Suppressor macrophage (primary cell): Measurements from ENCODE around the gene MYCL.
"Not testable (repeated sequence)": the region's sequence is repeated elsewhere in the genome, so short reads cannot be mapped to it uniquely, and the experiment has no call there.

ENCODE experiments used
- DNase-seq, 4 experiments: peaks; one replicate each; pipeline ENCODE4 v3.0.0-alpha.2; 2020 to 2022

MYCL gene

GRCh38 chr1:39890273-39890672 is 11.4 kb downstream of the MYCL start:
- DNase-seq: peak; percentile 60 to 91 (median 78)

DNA sequence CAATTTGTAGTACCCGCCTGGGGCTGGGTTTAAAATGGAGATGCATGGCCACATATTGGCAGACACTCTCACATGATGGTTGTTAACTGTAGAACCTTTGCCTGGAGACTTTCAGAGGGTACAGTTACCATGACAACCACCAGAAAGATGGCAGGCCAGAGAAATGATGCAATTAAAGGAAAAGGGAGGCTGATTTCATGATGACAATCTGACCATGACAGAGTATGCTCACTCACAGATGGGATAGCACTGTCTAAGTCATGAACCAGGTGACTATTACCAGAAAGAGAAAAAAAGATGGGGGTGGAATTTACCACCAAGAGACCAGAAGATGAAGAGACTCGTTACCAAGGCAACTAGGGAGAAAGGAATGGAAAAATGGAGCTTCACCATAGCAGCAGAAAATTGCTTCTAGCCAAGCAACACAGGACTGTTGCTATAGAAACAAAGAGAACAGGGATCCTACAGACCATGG is 14.9 kb downstream of the MYCL start:
- DNase-seq: peak in 2 of 4 experiments; percentile 26 to 49

DNA sequence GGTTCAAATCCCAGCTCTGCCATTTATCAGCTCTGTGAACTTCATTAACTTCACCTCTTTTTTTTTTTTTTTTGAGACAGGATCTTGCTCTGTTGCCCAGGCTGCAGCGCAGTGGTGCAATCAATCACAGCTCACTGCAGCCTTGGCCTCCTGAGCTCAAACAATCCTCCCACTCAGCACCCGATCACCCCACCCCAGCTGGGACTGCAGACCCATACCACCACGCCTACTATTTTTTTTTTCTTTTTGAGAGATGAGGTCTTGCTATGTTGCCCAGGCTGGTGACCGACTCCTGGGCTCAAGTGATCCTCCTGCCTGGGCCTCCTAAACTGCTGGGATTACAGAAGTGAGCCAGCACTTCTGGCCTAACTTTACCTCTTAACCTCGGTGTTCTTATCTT is 16.2 kb downstream of the MYCL start:
- DNase-seq: no peak

DNA sequence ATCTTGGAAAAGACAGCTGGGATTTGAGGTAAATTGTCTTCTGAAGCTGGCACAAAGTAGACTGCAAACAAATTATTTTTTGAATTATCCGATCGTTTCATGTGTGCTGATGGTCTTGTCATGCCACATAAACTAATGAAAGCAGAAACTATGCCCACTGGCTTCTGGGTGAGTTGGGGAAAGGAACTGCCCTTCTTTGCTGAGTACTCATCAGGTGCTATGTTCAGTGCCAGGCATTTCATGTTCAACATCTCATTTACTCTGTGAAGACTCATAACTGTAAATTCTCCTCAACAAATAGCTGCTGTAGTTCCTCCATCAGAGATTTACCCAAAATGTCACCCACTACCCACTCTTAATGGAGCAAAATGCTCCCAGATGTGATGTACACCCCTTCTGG is 19.6 kb downstream of the MYCL start:
- DNase-seq: no peak

- no peak for DNase-seq
Observed at GRCh38 chr1:39877980-39878956, 23.4 kb downstream of the MYCL start.

DNA sequence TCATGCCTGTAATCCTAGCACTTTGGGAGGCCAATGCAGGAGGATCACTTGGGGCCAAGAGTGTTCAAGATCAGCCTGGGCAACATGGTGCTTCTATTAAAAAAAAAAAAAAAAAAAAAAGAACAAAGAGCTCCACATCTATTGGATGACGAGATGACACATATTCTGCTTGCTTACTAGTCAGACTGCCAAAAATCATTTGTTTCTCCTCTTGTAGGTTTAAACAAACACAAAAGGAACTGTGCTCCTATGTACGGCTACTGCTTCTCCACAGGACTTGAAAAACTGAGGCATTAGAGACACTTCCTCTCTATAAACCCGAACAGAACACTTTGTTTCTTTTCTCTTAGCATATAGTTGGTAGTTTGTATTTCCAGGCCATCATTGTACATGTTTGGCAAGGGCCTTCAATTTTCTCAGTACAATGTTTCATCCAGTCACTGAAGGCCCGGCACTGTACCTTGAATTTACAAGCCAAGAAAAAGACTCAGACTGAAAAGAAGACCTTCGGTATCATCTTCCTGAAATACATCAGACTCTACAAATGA is 24.4 kb downstream of the MYCL start:
- peak in 2 of 4 experiments; percentile 40 to 47 for DNase-seq

DNA sequence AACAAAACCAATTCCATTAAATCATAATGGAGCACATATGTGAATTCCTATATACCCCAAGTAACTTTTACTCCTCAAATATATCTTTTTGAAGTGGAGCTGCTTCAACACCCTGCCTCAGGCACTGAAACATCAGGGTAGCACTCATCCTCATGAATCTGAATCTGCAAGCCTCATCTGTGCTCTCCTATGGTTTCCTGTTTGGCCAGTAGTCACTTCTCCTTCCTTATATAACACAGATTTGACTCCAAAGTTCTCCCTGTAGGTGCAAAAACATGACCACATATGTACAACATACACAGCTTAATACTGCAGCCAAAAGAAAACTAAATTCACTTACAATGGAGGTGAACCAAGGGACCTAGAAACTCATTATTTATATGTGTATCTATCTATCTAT is 25.6 kb downstream of the MYCL start:
- DNase-seq: peak; percentile 37 to 72 (median 62)

GRCh38 chr1:39872698-39873097 is 29.0 kb downstream of the MYCL start:
- DNase-seq: no peak

GRCh38 chr1:39871796-39872195 is 29.9 kb downstream of the MYCL start:
- DNase-seq: no peak

DNA sequence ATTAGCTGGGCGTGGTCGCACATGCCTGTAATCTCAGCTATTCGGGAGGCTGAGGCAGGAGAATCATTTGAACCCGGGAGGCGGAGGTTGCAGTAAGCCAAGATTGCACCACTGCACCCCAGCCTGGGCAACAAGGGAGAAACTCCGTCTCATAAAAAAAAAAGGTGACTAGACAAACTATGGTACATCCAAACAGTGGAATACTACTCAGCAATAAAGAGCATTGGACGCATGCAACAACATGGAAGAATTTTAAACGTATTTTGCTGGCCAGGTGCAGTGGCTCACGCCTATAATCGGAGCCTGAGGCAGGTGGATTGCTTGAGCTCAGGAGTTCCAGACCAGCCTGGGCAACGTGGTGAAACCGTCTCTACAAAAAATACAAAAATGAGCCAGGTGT is 30.7 kb downstream of the MYCL start:
- not testable (repeated sequence) for DNase-seq

- DNase-seq: not testable (repeated sequence)
Observed at GRCh38 chr1:39869538-39870112, 32.1 kb downstream of the MYCL start.

DNA sequence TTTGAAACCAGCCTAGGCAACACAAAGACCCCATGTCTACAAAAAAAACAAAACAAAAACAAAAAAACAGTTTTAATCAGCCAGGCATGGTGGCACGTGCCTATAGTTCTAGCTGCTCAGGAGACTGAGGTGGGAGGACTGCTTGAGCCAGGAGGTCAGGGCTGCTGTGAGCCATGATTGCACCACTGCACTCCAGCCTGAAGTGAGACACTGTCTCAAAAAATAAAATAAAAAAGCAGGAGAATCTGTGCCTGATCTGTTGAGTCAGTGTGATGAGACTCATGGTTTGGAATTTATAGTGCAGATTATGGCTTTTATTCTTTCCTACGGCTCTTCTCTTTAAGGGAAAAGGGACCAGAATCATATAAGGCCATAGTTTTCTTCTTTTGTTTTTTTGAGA is 35.0 kb downstream of the MYCL start:
- DNase-seq: no peak

DNA sequence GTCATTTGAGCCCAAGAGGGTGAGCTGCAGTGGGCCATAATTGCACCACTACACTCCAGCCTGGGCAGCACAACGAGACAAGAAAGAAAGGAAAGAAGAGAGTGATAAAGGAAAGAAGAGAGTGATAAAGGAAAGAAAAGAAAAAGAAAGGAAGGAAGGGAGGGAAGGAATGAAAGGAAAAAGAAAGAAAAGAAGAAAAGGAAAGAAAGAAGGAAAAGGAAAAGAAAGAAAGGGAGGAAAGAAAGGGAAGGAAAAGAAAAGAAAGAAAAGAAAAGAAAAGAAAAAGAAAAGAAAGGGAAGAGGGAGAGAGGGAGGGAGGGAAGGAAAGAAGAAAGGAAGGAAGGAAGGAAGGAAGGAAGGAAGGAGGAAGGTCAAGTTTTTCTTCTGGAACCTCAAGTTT is 36.0 kb downstream of the MYCL start:
- DNase-seq: no peak

DNA sequence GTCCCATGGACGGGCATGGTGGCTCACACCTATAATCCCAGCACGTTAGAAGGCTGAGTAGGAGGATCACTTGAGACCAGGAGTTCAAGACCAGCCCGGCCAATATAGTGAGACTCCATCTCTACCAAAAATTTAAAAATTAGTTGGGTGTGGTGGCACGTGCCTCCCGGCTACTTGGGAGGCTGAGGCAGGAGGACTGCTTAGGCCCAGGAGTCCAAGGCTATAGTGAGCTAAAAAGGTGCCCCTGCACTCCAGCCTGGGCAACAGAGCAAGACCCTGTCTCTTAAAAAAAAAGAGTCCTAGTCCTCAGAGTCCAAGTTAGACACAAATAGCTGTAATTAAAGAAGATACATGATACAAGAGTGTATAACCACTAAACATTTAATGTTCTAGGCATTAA is 38.5 kb downstream of the MYCL start:
- DNase-seq: no peak

DNA sequence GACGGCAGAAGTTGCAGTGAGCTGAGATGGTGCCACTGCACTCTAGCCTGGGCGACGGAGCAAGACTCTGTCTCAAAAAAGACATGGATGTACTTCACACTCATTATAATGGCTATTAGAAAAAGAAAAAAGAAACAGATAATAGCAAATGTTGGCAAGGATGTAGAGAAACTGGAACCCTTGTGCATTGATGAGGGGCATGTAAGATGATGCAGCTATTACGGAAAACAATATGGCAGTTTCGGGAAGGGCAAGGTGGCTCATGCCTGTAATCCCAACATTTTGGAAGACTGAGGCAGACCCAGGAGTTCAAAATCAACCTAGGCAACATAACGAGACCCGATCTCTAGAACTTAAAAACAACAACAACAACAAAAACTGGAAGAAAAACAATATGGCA is 40.7 kb downstream of the MYCL start:
- DNase-seq: no peak

DNA sequence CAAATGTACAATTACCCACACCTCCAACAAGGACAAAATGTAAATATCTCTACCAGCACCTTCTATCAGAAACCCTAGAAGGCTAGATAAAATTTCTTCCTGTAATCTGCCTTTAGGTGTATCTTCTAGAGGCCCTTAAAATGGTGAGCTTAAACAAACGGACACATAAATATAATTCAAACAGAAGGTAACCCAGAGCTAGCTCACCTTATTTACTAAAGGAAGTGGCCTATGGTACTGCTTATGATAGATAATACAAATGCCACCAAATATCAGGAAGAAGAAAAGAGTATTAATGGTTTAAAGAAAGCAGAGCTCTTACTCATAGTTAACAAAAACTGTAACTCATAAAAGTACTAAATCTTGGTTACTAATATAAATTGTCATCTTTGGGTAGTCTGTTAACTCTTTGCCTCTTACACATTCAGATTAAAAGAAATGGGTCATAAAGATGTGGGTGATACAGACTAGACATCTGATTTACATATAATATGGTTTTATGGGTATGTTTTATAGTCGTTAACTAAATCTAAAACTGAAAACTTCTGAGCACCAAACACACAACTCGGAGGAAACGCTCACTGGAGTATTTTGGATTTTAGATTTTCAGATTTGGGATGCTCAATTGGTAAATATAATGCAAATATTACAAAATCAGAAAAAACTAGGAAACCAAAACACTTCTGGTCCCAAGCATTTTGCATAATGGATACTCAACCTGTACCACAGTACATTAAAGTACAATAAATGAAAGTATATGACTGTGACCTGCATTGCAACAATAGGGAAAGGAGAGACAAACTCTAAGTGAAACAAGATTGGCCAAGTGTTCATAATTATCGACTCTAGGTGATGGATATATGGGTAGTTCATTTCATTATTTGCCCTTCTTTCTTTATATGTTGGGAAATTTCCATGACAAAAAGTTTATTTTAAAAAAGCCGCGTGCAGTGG is 41.6 kb downstream of the MYCL start:
- no peak for DNase-seq

DNA sequence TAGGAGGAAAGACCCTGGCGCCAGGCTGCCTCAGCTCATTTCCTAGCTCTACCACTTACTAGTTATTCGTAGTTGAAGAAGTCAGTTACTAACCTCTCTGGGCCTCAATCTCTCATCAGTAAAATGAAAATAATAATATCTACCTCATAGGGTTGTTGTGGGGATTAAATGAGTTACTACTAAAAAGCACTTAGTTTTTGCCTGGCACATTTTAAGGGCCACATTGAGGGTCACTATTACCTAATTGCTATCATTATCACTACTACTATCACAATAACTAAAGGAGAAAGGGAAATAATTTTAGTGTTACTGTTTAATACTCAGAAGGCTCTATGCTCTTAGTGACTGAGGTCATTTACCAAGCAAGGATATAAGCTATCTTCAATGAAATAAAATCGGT is 43.4 kb downstream of the MYCL start:
- no peak for DNase-seq

GRCh38 chr1:39857126-39857878 is 44.4 kb downstream of the MYCL start:
- DNase-seq: no peak

DNA sequence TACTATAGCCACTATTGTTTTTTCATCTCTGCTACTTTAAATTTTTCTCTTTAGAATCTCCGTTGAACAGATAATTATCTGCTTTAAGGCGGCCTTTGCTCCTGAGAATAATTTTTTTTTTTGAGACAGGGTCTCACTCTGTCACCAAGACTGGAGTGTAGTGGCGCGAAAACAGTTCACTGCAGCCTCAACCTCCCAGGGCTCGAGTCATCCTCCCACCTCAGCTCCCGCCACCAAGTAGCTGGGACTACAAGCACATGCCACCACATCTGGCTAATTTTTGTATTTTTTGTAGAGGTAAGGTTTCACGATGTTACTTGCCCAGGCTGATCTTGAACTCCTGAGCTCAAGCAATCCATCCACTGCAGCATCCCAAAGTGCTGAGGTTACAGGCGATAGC is 47.0 kb downstream of the MYCL start:
- no peak for DNase-seq

DNA sequence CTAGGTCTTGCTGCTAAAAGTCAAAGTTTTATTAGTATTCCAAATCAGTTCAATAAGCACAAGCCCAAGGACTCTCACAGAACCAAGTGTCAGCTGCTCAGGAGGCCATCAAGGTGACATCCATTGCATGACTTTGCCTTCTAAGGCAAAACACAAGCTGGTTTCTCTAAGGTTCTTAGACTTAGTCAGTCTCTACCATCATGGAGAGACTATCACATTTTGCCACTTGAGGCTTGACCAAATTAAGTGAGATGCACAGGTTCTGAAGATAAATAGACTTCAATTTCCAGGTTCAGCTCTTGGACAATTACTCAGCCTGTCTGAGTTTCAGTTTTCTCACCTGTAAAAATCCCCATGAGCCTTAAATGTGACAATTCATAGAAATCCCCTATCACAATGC is 47.4 kb downstream of the MYCL start:
- DNase-seq: no peak

DNA sequence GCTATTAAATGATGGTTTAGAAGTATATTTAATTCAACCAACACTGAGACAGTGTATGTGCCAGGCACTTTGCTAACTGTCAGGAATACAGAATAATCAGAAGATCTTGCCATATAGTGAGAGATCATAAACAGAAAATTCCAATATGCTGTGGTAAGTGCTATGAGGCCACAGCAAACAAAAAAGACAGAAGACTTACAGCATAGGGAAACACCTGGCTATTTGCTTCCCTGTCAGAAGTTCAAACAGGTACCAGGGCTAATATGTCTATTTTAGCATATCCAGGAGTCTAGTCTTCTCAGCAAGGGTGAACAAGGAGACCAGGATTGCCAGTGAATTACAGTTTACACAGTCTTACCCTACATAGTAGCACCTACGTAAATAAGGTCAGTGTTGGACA is 48.8 kb downstream of the MYCL start:
- DNase-seq: no peak
